Naive thymus-derived CD4-positive, alpha-beta T cell (primary cell): ENCODE measurements around the gene MFSD11. TPM values are rescaled to one million over a fixed set of nuclear protein-coding genes. Genes with fewer than 3 reads are reported as not detected.

Experiments used
- ATAC-seq: fragments of 150-1000 bp; cut with Tn5 transposase; 2 replicates; pipeline ENCODE4 v1.10.0; 2021; ENCODE audit warnings: mild to moderate bottlenecking, moderate library complexity
- CTCF ChIA-PET: fragments of 350-600 bp; sonication (Branson Sonifier 250); formaldehyde crosslinking; loops from one replicate; lab custom pipeline; 2021; ENCODE audit warnings: antibody characterized with exemption; lab: Charles Lee
- POLR2A ChIA-PET: fragments of 350-600 bp; sonication (Branson Sonifier 250); formaldehyde crosslinking; loops from one replicate; lab custom pipeline; 2021; ENCODE audit warnings: antibody characterized with exemption, inconsistent platforms; lab: Charles Lee
- DNase-seq, 9 donors: peaks; one replicate each; pipeline versions ENCODE4 v3.0.0 to v3.0.0-alpha.2; 2020 to 2022; ENCODE audit warnings: mixed read lengths in 1 of 9
- H3K27ac ChIP-seq: one replicate; pipeline ENCODE4 v1.7.0; 2013; ENCODE audit warnings: mild to moderate bottlenecking, low read depth, low read length, moderate library complexity
- H3K27me3 ChIP-seq, 2 donors: one replicate each; pipeline ENCODE4 v1.7.0; 2013; ENCODE audit warnings: low read length in 2 of 2, mild to moderate bottlenecking in 2 of 2, moderate library complexity in 2 of 2; ENCODE audit not compliant: control insufficient read depth in 2 of 2, insufficient read depth in 2 of 2
- H3K36me3 ChIP-seq, 3 experiments: 1 replicate in 2 of 3; 2 replicates in 1 of 3; pipeline ENCODE4 v1.7.0; 2013; ENCODE audit warnings: low read length in 3 of 3, mild to moderate bottlenecking in 3 of 3, moderate library complexity in 1 of 3; ENCODE audit not compliant: insufficient read depth in 3 of 3, control insufficient read depth in 2 of 3
- H3K4me1 ChIP-seq, 2 donors: one replicate each; pipeline ENCODE4 v1.7.0; 2013; ENCODE audit warnings: low read length in 2 of 2, mild to moderate bottlenecking in 2 of 2, moderate library complexity in 1 of 2; ENCODE audit not compliant: control insufficient read depth in 2 of 2, insufficient read depth in 2 of 2
- H3K4me3 ChIP-seq: 2 replicates; pipeline ENCODE4 v1.7.0; 2013; ENCODE audit warnings: mild to moderate bottlenecking, low read length
- H3K9me3 ChIP-seq, 3 experiments: 1 replicate in 2 of 3; 2 replicates in 1 of 3; pipeline ENCODE4 v1.7.0; 2013; ENCODE audit warnings: low read length in 3 of 3; ENCODE audit not compliant: control insufficient read depth in 2 of 3
- H3K27ac Mint-ChIP-seq, 9 donors: one replicate each; pipeline ENCODE4 v1.8.0; 2020 to 2022; ENCODE audit warnings: mixed read lengths in 9 of 9, mild to moderate bottlenecking in 8 of 9, moderate library complexity in 5 of 9, inconsistent platforms in 2 of 9
- H3K27me3 Mint-ChIP-seq, 5 donors: one replicate each; pipeline ENCODE4 v1.8.0; 2021 to 2022; ENCODE audit warnings: mixed read lengths in 5 of 5, mild to moderate bottlenecking in 1 of 5
- H3K36me3 Mint-ChIP-seq, 5 donors: one replicate each; pipeline ENCODE4 v1.8.0; 2020 to 2022; ENCODE audit warnings: mixed read lengths in 5 of 5, mild to moderate bottlenecking in 3 of 5, inconsistent platforms in 1 of 5
- H3K4me1 Mint-ChIP-seq, 7 donors: one replicate each; pipeline ENCODE4 v1.8.0; 2020 to 2022; ENCODE audit warnings: mixed read lengths in 7 of 7, mild to moderate bottlenecking in 3 of 7, inconsistent platforms in 1 of 7
- H3K4me3 Mint-ChIP-seq, 10 donors: one replicate each; pipeline ENCODE4 v1.8.0; 2020 to 2022; ENCODE audit warnings: mild to moderate bottlenecking in 10 of 10, mixed read lengths in 10 of 10, moderate library complexity in 6 of 10, inconsistent platforms in 2 of 10
- H3K9me3 Mint-ChIP-seq, 11 donors: one replicate each; pipeline ENCODE4 v1.8.0; 2020 to 2022; ENCODE audit warnings: mixed read lengths in 11 of 11, mild to moderate bottlenecking in 4 of 11, inconsistent platforms in 1 of 11, moderate library complexity in 1 of 11
- intact Hi-C, 2 donors: fragments of 100-400 bp; cut with micrococcal nuclease; formaldehyde crosslinking; loops; one replicate each; pipeline ENCODE4 v1.15.1; 2023
- polyA plus RNA-seq, 2 donors: library from polyadenylated mRNA; unstranded; fragments of 300-500 nt; fragmentation: Illumina TruSeq; gene quantifications; one replicate each; pipeline ENCODE4 v1.2.3, GENCODE V29; 2021
- total RNA-seq, 6 experiments: library from RNA in 5 of 6; stranded (reverse) in 5 of 6; gene quantifications; 1 replicate in 5 of 6; 2 replicates in 1 of 6; pipeline ENCODE4 v1.2.3 and lab custom pipeline; 2021 to 2026

Gene MFSD11
- total and polyA plus RNA-seq, 7 experiments from 2014 or later: 17.3 to 33.7 (median 30.9) TPM

- ChIA-PET POLR2A (no interaction called here), CTCF (no interaction called here)
- Mint-ChIP-seq H3K4me1 (peaks cover 0 to 7% (median 0%) of the 10 kb centered on the region in 7 donors), H3K4me3 (no peak overlapping the region), H3K27ac (peak overlapping the region in 4 of 9 donors; percentile 21 to 48 (median 25)), H3K36me3 (no peaks in the 10 kb centered on the region), H3K9me3 (no peaks in the 10 kb centered on the region), H3K27me3 (peaks cover 0 to 4% (median 0%) of the 10 kb centered on the region in 5 donors)
- Histone ChIP-seq H3K27me3 (no peaks in the 10 kb centered on the region), H3K4me3 (no peak overlapping the region), H3K9me3 (no peaks in the 10 kb centered on the region), H3K4me1 (no peaks in the 10 kb centered on the region), H3K36me3 (no peaks in the 10 kb centered on the region), H3K27ac (no peak overlapping the region)
- intact Hi-C loops: no loop called here
- no peak for DNase-seq
- peak; percentile 52 for ATAC-seq
These were observed 37.1 kb upstream of the MFSD11 start for GRCh38 chr17:76700617-76701470.

DNA sequence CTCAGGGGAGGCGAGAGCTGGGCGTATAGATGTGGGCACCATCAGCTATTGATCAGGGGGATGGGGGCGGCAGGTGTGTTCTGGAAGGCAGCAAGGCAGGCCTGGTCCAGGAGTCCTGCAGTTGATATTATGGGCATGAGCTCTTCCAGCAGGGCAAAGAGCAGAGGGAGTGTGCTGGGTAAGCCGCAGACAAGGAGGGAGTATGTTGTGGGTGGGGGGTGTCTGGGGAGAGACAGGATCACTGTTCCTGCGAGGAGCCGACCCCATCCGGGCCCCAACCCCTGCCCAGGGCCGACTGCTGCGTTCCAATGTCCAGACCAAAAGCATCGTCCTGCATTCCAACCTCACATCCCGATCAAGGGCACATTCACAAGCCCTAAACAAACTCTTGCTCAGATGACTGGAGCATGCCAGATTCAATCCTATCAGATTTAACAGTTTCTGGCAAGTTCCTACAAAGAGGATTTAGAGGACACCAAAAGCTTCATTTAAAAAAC is 36.4 kb upstream of the MFSD11 start:
- Mint-ChIP-seq H3K4me1 (peaks cover 0 to 7% (median 0%) of the 10 kb centered on the region in 7 donors), H3K4me3 (no peak overlapping the region), H3K36me3 (no peaks in the 10 kb centered on the region), H3K9me3 (no peaks in the 10 kb centered on the region), H3K27ac (no peak overlapping the region), H3K27me3 (peaks cover 0 to 4% (median 0%) of the 10 kb centered on the region in 5 donors)
- CTCF ChIA-PET: interaction anchor here (1.5 kb wide), 1 partner anchor 24 kb away, joined by 3 read pairs; no protein-coding TSS in a partner anchor
- no peaks in the 10 kb centered on the region for H3K9me3 ChIP-seq
- H3K27ac ChIP-seq: no peak overlapping the region
- intact Hi-C loops: no loop called here
- H3K4me3 ChIP-seq: no peak overlapping the region
- ATAC-seq (no peak), DNase-seq (no peak)
- H3K4me1 ChIP-seq: no peaks in the 10 kb centered on the region
- H3K27me3 ChIP-seq: no peaks in the 10 kb centered on the region
- H3K36me3 ChIP-seq: no peaks in the 10 kb centered on the region
- POLR2A ChIA-PET: no interaction called here

GRCh38 chr17:76702076-76702475 is 35.8 kb upstream of the MFSD11 start:
- no peaks in the 10 kb centered on the region for H3K9me3 Mint-ChIP-seq

DNA sequence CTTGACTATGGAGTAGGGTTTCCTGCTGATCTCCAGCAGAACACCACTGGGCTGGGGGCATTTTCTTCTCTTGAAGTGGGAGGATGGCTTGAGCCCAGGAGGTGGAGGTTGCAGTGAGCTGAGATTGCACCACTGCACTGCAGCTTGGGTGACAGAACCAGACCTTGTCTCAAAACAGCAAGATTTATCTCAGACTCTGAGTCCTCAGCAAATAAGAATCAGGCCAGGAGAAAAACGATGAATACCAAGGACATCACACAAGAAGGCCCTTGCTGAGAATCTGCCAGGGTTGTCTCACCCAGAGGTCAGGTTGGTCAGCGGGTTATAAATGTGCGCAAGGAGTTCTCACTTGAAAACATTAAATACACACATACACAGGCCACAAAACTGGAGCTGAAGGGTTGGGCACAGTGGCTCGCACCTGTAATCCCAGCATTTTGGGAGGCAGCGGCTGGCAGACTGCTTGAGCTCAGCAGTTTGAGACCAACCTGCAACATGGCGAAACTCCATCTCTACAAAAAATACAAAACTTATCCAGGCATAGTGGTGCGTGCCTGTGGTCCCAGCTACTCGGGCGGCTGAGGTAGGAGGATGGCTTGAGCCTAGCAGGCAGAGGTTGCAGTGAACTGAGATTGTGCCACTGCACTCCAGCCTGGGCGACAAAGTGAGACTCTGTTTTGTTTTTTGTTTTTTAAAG is 34.8 kb upstream of the MFSD11 start:
- Mint-ChIP-seq H3K36me3 (no peaks in the 10 kb centered on the region), H3K4me3 (no peak overlapping the region), H3K27ac (no peak overlapping the region), H3K9me3 (no peaks in the 10 kb centered on the region), H3K27me3 (peaks cover 0 to 4% (median 0%) of the 10 kb centered on the region in 5 donors), H3K4me1 (peaks cover 0 to 5% (median 0%) of the 10 kb centered on the region in 7 donors)
- H3K4me1 ChIP-seq: no peaks in the 10 kb centered on the region
- POLR2A ChIA-PET: interaction anchor here (0.7 kb wide), 1 partner anchor 91 kb away, joined by 4 read pairs; no protein-coding TSS in a partner anchor
- no peaks in the 10 kb centered on the region for H3K36me3 ChIP-seq
- H3K27ac ChIP-seq: no peak overlapping the region
- intact Hi-C loops: no loop called here
- CTCF ChIA-PET: interaction anchor here (0.8 to 1.5 kb wide), 3 partner anchors 11 to 25 kb away, joined by 3 to 4 read pairs (median 4); no protein-coding TSS in a partner anchor
- no peak overlapping the region for H3K4me3 ChIP-seq
- H3K9me3 ChIP-seq: no peaks in the 10 kb centered on the region
- no peak for ATAC-seq
- DNase-seq: no peak
- no peaks in the 10 kb centered on the region for H3K27me3 ChIP-seq

More at GRCh38 chr17:76702076-76702475, 35.8 kb upstream of the MFSD11 start:
- no peak overlapping the region for H3K27ac ChIP-seq
- DNase-seq (no peak), ATAC-seq (no peak)
- no peaks in the 10 kb centered on the region for H3K9me3 ChIP-seq
- no peaks in the 10 kb centered on the region for H3K36me3 Mint-ChIP-seq
- intact Hi-C loops: no loop called here
- no peak overlapping the region for H3K27ac Mint-ChIP-seq
- H3K4me1 Mint-ChIP-seq: peaks cover 0 to 7% (median 0%) of the 10 kb centered on the region in 7 donors
- ChIA-PET POLR2A (no interaction called here), CTCF (interaction anchor here (1.5 kb wide), 1 partner anchor 24 kb away, joined by 3 read pairs; no protein-coding TSS in a partner anchor)
- H3K36me3 ChIP-seq: no peaks in the 10 kb centered on the region
- H3K4me1 ChIP-seq: no peaks in the 10 kb centered on the region
- no peak overlapping the region for H3K4me3 ChIP-seq
- H3K27me3 ChIP-seq: no peaks in the 10 kb centered on the region
- peaks cover 0 to 4% (median 0%) of the 10 kb centered on the region in 5 donors for H3K27me3 Mint-ChIP-seq
- H3K4me3 Mint-ChIP-seq: no peak overlapping the region

DNA sequence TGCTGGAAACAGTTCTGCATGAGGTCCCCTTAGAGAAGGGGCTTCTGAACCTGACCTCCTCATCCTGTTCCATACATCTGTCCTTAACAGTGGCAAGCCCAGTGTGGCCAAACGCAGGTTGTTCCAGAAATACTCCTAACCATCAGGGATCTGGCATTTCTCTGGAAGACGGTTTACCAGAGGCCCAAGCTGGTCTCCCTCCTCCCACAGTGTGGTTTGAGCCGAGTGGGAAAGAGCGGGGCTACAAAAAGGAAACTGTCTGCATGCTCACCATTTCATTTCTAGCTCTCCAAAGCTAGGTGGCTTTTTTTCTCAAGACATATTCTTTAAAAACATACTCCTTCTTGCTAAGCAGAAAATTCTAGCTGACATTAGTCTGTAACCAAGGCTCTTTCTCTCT is 33.1 kb upstream of the MFSD11 start:
- H3K9me3 Mint-ChIP-seq: no peaks in the 10 kb centered on the region
- CTCF ChIA-PET: no interaction called here
- Histone ChIP-seq H3K4me3 (no peak overlapping the region), H3K27me3 (no peaks in the 10 kb centered on the region), H3K27ac (no peak overlapping the region), H3K4me1 (peaks cover 0 to under 1% of the 10 kb centered on the region in 2 donors), H3K36me3 (no peaks in the 10 kb centered on the region), H3K9me3 (no peaks in the 10 kb centered on the region)
- POLR2A ChIA-PET: interaction anchor here (0.6 to 1.1 kb wide), 2 partner anchors 9 to 63 kb away, joined by 3 to 4 read pairs; no protein-coding TSS in a partner anchor
- DNase-seq (no peak), ATAC-seq (no peak)
- no peak overlapping the region for H3K27ac Mint-ChIP-seq
- peaks cover 0 to 10% (median 0%) of the 10 kb centered on the region in 5 donors for H3K27me3 Mint-ChIP-seq
- intact Hi-C loops: no loop called here
- H3K4me3 Mint-ChIP-seq: no peak overlapping the region
- H3K36me3 Mint-ChIP-seq: no peaks in the 10 kb centered on the region
- peaks cover 0 to 16% (median 4%) of the 10 kb centered on the region in 7 donors for H3K4me1 Mint-ChIP-seq

DNA sequence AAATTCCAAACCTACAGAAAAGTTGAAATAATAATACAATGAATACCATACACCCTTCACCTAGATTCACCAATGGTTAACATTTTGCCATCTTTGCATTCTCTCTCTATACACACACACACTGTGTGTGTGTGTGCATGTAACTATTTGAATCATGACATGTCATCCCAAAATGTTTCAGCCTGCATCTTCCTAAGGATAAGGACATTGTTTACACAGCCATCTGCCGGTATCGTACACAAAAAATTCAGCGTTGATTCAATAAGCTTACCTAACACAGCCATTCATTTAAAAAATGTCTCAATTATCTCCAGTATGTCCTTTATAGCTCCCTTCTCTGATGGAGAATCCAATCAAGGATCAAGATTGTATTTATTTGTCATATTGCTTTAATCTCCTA is 31.1 kb upstream of the MFSD11 start:
- Mint-ChIP-seq H3K9me3 (no peaks in the 10 kb centered on the region), H3K27me3 (peaks cover 0 to 13% (median 0%) of the 10 kb centered on the region in 5 donors), H3K4me1 (peaks cover 0 to 24% (median 7%) of the 10 kb centered on the region in 7 donors), H3K4me3 (no peak overlapping the region), H3K27ac (no peak overlapping the region), H3K36me3 (no peaks in the 10 kb centered on the region)
- peaks cover 0 to 5% of the 10 kb centered on the region in 2 donors for H3K4me1 ChIP-seq
- H3K36me3 ChIP-seq: no peaks in the 10 kb centered on the region
- H3K4me3 ChIP-seq: no peak overlapping the region
- CTCF ChIA-PET: interaction anchor here (0.6 kb wide), 1 partner anchor 160 kb away, joined by 5 read pairs; no protein-coding TSS in a partner anchor
- intact Hi-C loops: no loop called here
- H3K9me3 ChIP-seq: no peaks in the 10 kb centered on the region
- H3K27ac ChIP-seq: no peak overlapping the region
- DNase-seq (no peak), ATAC-seq (no peak)
- no peaks in the 10 kb centered on the region for H3K27me3 ChIP-seq
- POLR2A ChIA-PET: no interaction called here
